IMR-90 (cell line): ENCODE measurements around the gene OGG1.

Experiments
- CEBPB ChIP-seq: IDR thresholded peaks from 2 replicates; pipeline ENCODE4 v1.6.1; 2012; ENCODE audit warnings: low read depth, low read length, improper control_type of control experiment
- CTCF ChIP-seq: conservative IDR thresholded peaks from 2 replicates; pipeline ENCODE4 v1.5.1; 2012; ENCODE audit warnings: mild to moderate bottlenecking, low read depth, low read length, improper control_type of control experiment
- ELK1 ChIP-seq: fragments of 150-350 bp; IDR thresholded peaks from 2 replicates; pipeline ENCODE4 v1.6.1; 2016; ENCODE audit warnings: low read depth, mild to moderate bottlenecking, low read length, moderate library complexity, borderline replicate concordance
- MAFK ChIP-seq: IDR thresholded peaks from 2 replicates; pipeline ENCODE4 v1.6.1; 2012; ENCODE audit warnings: low read depth, low read length, improper control_type of control experiment
- MAZ ChIP-seq: IDR thresholded peaks from 2 replicates; pipeline ENCODE4 v1.6.1; 2012; ENCODE audit warnings: low read depth, mild to moderate bottlenecking, low read length, improper control_type of control experiment, moderate library complexity, borderline replicate concordance
- NFE2L2 ChIP-seq: fragments of 150-350 bp; IDR thresholded peaks from 2 replicates; pipeline ENCODE4 v1.6.1; 2016; ENCODE audit warnings: low read depth, mild to moderate bottlenecking, low read length
- POLR2A ChIP-seq: IDR thresholded peaks from 2 replicates; pipeline ENCODE4 v1.6.1; 2012; ENCODE audit warnings: mild to moderate bottlenecking, low read depth, low read length
- RAD21 ChIP-seq: IDR thresholded peaks from 2 replicates; pipeline ENCODE4 v1.6.1; 2012; ENCODE audit warnings: low read length, improper control_type of control experiment
- RCOR1 ChIP-seq: IDR thresholded peaks from 2 replicates; pipeline ENCODE4 v1.6.1; 2012; ENCODE audit warnings: mild to moderate bottlenecking, low read length, improper control_type of control experiment; ENCODE audit not compliant: insufficient replicate concordance
- SMC3 ChIP-seq: fragments of 150-350 bp; IDR thresholded peaks from 2 replicates; pipeline ENCODE4 v1.6.1; 2016; ENCODE audit warnings: low read depth, mild to moderate bottlenecking, antibody characterized with exemption, low read length, moderate library complexity
- USF2 ChIP-seq: fragments of 150-350 bp; IDR thresholded peaks from 2 replicates; pipeline ENCODE4 v1.6.1; 2017; ENCODE audit warnings: mild to moderate bottlenecking, antibody characterized with exemption, low read length, low read depth

GRCh38 chr3:9732080-9732739 lies 17.5 kb upstream of the OGG1 start:
- TF ChIP-seq RAD21: no peak
- no peak for TF ChIP-seq POLR2A
- no peak for TF ChIP-seq CTCF
- TF ChIP-seq MAZ: no peak
- no peak for TF ChIP-seq NFE2L2
- no peak for TF ChIP-seq ELK1
- no peak for TF ChIP-seq CEBPB
- TF ChIP-seq SMC3: no peak
- no peak for TF ChIP-seq USF2
- TF ChIP-seq MAFK: no peak
- TF ChIP-seq RCOR1: no peak
